AG09309 (cell line): Measurements from ENCODE around the gene MAP2K3.
A peak's percentile ranks its signal among the peaks of the same experiment; 100 is the strongest.

ENCODE experiments used
- DNase-seq: peaks from one replicate; pipeline ENCODE4 v3.0.0-alpha.2; 2010; ENCODE audit warnings: low read depth
- H3K4me3 ChIP-seq: 2 replicates; pipeline ENCODE4 v1.5.1; 2011; ENCODE audit warnings: mild to moderate bottlenecking, low read depth, low read length, moderate library complexity; ENCODE audit not compliant: control insufficient read depth
- TF ChIP-seq, protein P1 (sequence below): IDR thresholded peaks from 2 replicates; pipeline ENCODE4 v1.5.1; 2011; ENCODE audit warnings: mild to moderate bottlenecking, low read depth, low read length, inconsistent platforms; ENCODE audit not compliant: insufficient read depth, control insufficient read depth; ENCODE audit errors: missing control alignments

Gene MAP2K3

DNA sequence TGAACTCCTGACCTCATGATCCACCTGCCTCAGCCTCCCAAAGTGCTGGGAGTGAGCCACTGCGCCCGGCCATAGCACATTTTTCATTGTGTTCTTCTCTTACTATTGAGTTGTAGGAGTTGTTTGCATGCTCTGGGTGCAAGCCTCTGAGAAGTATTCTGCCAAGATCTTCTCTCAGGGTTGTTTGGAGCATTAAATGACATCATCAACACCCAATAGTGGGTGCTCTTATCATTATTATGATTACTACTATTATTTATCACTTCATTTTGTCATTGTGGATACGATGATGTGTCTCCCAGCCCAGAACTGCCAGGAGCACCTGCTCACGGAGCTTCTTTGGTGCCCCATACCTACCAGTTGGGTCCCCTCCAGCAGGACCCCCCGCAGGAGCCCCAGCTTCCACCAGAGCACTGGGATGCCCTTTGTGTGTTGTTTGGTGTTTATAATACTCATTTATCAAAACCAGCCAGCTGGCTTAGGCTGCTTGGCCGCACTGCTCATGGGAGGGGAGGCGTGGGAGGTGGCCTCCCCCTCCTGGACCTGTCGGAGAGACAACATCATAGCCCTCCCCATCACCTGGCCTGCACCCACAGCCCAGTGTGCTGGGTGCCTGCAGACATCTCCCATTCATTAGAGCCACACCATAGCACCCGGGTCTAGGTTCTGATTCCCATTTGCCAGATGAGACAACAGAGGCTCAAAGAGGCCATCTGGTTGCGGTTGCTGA, 12.9 kb upstream of the MAP2K3 start:
- TF ChIP-seq, protein P1, sequence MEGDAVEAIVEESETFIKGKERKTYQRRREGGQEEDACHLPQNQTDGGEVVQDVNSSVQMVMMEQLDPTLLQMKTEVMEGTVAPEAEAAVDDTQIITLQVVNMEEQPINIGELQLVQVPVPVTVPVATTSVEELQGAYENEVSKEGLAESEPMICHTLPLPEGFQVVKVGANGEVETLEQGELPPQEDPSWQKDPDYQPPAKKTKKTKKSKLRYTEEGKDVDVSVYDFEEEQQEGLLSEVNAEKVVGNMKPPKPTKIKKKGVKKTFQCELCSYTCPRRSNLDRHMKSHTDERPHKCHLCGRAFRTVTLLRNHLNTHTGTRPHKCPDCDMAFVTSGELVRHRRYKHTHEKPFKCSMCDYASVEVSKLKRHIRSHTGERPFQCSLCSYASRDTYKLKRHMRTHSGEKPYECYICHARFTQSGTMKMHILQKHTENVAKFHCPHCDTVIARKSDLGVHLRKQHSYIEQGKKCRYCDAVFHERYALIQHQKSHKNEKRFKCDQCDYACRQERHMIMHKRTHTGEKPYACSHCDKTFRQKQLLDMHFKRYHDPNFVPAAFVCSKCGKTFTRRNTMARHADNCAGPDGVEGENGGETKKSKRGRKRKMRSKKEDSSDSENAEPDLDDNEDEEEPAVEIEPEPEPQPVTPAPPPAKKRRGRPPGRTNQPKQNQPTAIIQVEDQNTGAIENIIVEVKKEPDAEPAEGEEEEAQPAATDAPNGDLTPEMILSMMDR, result no peak
- H3K4me3 ChIP-seq, result no peak overlapping the region
- DNase-seq, result no peak

DNA sequence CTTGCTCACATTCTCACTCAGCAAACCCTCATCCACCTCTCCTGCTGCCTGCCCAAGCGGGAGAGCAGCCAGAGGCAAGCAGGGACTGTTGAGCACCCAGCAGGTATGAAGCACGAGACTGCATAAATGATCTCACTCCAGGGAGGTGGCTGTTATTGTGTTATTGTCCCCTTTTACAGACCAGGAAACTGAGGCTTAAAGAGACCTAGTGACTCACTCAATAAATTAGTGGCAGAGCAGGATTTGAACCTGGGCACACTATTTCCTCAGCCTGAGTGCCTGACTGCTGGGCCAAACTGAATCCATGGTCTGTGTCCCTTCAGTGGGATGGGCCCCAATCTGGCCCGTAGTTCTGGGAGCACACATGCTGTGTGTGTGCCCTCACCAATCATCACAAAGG, 12.3 kb upstream of the MAP2K3 start:
- H3K4me3 ChIP-seq, result no peak overlapping the region
- TF ChIP-seq, protein P1, result no peak
- DNase-seq, result no peak

DNA sequence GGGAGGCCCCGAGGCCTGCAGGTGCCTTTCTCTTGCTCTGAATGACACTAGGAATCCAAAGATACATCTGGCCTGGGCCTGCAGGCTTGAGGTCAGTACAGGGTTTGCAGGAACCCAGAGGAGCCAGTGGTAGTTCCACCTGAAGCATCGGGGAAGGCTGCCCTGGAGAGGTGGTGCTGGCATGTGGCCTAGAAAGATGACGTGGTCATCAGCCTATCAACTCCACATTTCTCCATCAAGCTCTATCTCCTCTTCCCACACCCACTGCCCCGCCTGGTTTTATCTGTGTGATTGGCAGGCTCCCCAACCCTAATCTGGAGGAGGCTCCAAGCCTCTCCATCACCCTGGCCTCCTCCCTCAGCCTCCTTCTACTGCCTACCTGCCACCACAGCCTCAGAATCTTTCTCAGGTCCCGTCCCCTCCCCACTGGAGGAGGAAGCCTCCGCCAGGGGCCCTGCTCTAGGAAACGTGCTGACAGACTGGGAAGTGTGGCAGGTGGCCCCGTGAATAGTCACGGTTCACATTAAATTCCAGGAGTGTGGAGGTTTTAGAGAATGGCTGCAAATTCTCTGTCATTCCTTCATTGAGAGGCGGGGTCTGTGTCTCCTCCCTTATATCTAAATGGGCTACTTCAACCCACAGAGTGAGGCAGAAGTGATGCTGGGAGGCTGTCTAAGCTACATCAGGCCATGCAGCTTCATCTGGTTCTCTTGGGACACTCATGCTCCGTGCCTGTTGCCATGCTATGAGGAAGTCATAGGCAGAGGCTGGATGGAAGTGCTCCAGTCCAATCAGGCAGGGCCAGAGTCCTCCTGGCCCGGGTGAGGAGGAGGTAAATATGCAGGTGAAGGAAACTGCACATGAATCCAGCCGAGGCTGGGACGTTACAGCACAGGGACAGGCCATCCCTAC, 11.4 kb upstream of the MAP2K3 start:
- DNase-seq, result no peak
- TF ChIP-seq, protein P1, result no peak
- H3K4me3 ChIP-seq, result no peak overlapping the region

DNA sequence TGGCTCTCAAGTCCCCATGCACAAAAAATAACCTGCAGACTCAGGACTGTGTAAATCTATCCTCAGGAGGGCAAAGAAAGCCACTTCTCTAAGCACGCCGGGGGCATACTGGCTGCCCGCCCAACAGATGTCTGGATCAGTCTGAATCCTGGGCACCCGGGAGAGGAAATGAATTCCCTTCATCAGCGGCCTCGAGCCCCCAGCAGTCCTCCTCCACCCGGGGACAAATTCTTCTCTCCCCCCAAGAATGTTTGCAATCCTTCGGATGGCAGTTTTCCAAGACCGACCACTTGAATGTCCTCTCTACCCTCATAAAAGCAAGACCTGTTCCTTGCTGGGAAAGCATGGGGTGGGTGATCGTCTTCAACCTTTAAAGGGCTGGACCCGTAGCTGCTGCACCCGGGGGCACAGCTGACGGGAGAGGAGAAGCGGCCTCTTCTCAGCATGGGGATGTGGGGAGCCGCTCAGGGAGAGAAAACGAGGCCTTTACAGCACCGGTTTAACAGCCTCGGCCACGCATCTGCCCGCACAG, 9.4 kb upstream of the MAP2K3 start:
- peak overlapping the region; percentile 59 for H3K4me3 ChIP-seq
- no peak for DNase-seq
- TF ChIP-seq, protein P1, result no peak

DNA sequence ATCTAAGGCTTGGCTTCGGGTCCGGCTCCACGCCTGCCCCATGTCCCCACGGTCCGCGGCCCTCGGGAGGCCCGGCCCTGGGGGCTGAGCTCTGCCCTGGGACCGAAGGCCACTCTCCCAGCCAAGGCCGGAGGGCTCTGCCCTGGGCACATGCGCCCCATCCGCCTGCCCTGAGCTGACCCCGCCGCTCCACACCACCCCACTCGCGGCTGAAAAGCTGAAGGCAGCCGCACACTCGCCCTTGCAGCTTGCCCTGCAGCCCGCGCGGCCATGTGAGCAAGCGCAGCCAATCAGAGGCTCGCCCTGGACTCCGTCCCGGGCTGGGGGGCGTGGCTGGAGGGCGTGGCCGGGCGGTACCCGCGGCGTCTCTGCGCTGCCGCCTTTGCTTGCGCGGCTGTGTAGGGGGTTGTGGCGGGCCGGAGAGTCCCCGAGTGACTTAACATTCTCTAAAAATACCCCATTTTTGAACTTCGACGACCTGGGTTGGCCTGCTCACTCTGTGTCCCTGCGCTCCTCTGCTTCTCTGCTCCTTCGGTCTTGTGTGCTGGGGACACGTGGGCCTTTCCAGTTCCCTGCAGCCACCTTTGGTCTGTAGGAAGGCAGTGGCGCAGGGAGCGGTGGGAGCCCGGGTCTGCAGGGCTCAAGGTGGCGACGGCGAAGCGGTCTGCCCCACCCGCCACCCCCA, 8.8 kb upstream of the MAP2K3 start:
- TF ChIP-seq, protein P1, result no peak
- H3K4me3 ChIP-seq, result peak overlapping the region; percentile 59
- DNase-seq, result no peak

DNA sequence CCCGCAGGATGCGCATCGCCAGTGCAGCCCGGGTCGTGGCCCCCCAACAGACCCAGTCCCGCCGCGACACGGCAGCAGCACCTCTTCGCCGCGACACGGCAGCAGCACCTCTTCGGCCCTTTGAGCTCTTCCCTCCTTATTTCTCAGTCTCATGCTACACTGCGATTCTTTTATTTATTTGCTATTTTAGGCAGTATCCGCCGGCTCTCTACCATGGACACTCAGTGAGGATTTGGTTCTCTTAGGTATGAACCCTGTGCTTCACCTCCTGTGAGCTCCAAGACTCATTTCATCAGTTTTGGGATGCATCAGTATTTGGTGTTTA, 8.3 kb upstream of the MAP2K3 start:
- TF ChIP-seq, protein P1, result no peak
- H3K4me3 ChIP-seq, result peak overlapping the region; percentile 59
- DNase-seq, result no peak
